Gastrocnemius medialis (tissue), 4 donors: Measurements from ENCODE around the gene SRSF1. TPM values are rescaled to one million over a fixed set of nuclear protein-coding genes. Genes with fewer than 3 reads are reported as not detected.

Source experiments
- ATAC-seq, 2 donors: fragments of 150-250 bp; one replicate each; pipeline ENCODE4 v1.9.1; 2016
- DNase-seq, 2 donors: peaks; one replicate each; pipeline ENCODE4 v3.0.0-alpha.2; 2019
- H3K27ac ChIP-seq, 4 donors: fragments of 200-600 bp; sonication (generic); 1 replicate in 1 of 4; 2 replicates in 3 of 4; pipeline ENCODE4 v1.5.1; 2016 to 2018; ENCODE audit warnings: mild to moderate bottlenecking in 2 of 4, moderate library complexity in 1 of 4
- H3K27me3 ChIP-seq, 3 donors: fragments of 200-600 bp; sonication (generic) in 2 of 3; 1 replicate in 1 of 3; 2 replicates in 2 of 3; pipeline versions ENCODE4 v1.5.1 to v1.6.0; 2016 to 2019; ENCODE audit warnings: mild to moderate bottlenecking in 1 of 3, moderate library complexity in 1 of 3
- H3K36me3 ChIP-seq, 2 donors: fragments of 200-600 bp; sonication (generic) in 1 of 2; one replicate each; pipeline ENCODE4 v1.5.1; 2017 to 2018
- H3K4me1 ChIP-seq, 2 donors: fragments of 200-600 bp; sonication (generic) in 1 of 2; one replicate each; pipeline ENCODE4 v1.5.1; 2016 to 2017; ENCODE audit warnings: mild to moderate bottlenecking in 2 of 2
- H3K4me3 ChIP-seq, 4 donors: fragments of 200-600 bp; sonication (generic) in 3 of 4; 1 replicate in 1 of 4; 2 replicates in 3 of 4; pipeline ENCODE4 v1.5.1; 2016 to 2019; ENCODE audit warnings: mild to moderate bottlenecking in 2 of 4
- H3K9me3 ChIP-seq, 3 donors: fragments of 200-600 bp; sonication (generic) in 2 of 3; 1 replicate in 1 of 3; 2 replicates in 2 of 3; pipeline ENCODE4 v1.5.1; 2016 to 2019
- POLR2A ChIP-seq, 2 donors: fragments of 450-650 bp; IDR thresholded peaks; one replicate each; pipeline ENCODE4 v1.6.1; 2017; ENCODE audit warnings: antibody characterized with exemption in 2 of 2, mild to moderate bottlenecking in 2 of 2, moderate library complexity in 2 of 2
- in situ Hi-C, 4 donors: fragments of 200-750 bp; cut with MboI; loops; one replicate each; pipeline versions ENCODE4 v1.15.0 to v1.8.0; 2017; ENCODE audit warnings: low sequenced_read_pairs in 4 of 4
- intact Hi-C: fragments of 100-400 bp; cut with DNase I; formaldehyde crosslinking; loops from one replicate; pipeline ENCODE4 v1.15.1; 2023; ENCODE audit warnings: low total_unique reads
- total RNA-seq, 4 donors: library from RNA; depleted of rRNA; stranded (reverse); fragments of >200 nt; gene quantifications; one replicate each; pipeline versions ENCODE4 v1.1.0 to v1.2.3, GENCODE V29; 2016
- TF ChIP-seq, protein P1 (sequence below), 5 experiments: fragments of 450-650 bp in 3 of 5; fragments of 200-600 bp in 2 of 5; sonication (generic) in 2 of 5; IDR thresholded peaks in 4 of 5; conservative IDR thresholded peaks in 1 of 5; 1 replicate in 4 of 5; 2 replicates in 1 of 5; pipeline ENCODE4 v1.5.1; 2016 to 2019; ENCODE audit warnings: antibody characterized with exemption in 5 of 5, mild to moderate bottlenecking in 3 of 5, moderate library complexity in 3 of 5

Gene SRSF1
- total RNA-seq, 4 donors from 2014 or later = 69.4 to 85.4 (median 82.2) TPM

DNA sequence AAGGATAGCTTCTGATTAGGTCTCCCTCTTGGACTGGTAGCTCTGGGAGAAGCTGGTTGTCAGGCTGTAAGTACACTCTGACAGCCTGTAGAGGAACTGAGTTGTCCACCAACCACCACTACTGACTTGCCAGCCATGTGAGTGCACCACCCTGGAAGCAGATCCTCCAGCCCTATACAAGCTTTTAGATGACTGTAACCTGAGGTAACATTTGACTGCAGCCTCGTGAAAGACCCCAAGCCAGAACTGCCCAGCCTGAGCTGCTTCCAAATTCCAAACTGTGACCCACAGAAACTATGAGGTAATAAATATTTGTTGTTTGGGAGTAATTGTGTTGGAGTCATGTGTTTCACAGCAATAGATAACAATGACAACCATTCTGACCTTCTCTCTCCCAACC lies 45.4 kb upstream of the SRSF1 start:
- Histone ChIP-seq H3K9me3 (no peaks in the 10 kb centered on the region), H3K4me3 (no peak overlapping the region), H3K4me1 (no peaks in the 10 kb centered on the region), H3K36me3 (no peaks in the 10 kb centered on the region), H3K27ac (no peak overlapping the region), H3K27me3 (peaks cover 0 to 3% (median 0%) of the 10 kb centered on the region in 3 donors)
- in situ Hi-C loops = no loop called here
- ATAC-seq (no peak), DNase-seq (no peak)
- TF ChIP-seq, protein P1, sequence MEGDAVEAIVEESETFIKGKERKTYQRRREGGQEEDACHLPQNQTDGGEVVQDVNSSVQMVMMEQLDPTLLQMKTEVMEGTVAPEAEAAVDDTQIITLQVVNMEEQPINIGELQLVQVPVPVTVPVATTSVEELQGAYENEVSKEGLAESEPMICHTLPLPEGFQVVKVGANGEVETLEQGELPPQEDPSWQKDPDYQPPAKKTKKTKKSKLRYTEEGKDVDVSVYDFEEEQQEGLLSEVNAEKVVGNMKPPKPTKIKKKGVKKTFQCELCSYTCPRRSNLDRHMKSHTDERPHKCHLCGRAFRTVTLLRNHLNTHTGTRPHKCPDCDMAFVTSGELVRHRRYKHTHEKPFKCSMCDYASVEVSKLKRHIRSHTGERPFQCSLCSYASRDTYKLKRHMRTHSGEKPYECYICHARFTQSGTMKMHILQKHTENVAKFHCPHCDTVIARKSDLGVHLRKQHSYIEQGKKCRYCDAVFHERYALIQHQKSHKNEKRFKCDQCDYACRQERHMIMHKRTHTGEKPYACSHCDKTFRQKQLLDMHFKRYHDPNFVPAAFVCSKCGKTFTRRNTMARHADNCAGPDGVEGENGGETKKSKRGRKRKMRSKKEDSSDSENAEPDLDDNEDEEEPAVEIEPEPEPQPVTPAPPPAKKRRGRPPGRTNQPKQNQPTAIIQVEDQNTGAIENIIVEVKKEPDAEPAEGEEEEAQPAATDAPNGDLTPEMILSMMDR (IDR thresholded peaks at IDR 0.05 in 4 of 5, conservative IDR thresholded peaks at IDR 0.05 in 1 of 5) = no peak
- no peak for TF ChIP-seq POLR2A (IDR thresholded peaks at IDR 0.05)
- intact Hi-C loops = no loop called here

GRCh38 chr17:58051468-58051867 lies 44.4 kb upstream of the SRSF1 start:
- in situ Hi-C loops (no loop called here), intact Hi-C loops (no loop called here)
- Histone ChIP-seq H3K9me3 (no peaks in the 10 kb centered on the region), H3K36me3 (no peaks in the 10 kb centered on the region), H3K4me1 (no peaks in the 10 kb centered on the region), H3K27ac (no peak overlapping the region), H3K4me3 (no peak overlapping the region), H3K27me3 (peaks cover 0 to 3% (median 0%) of the 10 kb centered on the region in 3 donors)
- DNase-seq (no peak), ATAC-seq (no peak)
- TF ChIP-seq, protein P1 (IDR thresholded peaks at IDR 0.05 in 4 of 5, conservative IDR thresholded peaks at IDR 0.05 in 1 of 5) = no peak
- no peak for TF ChIP-seq POLR2A (IDR thresholded peaks at IDR 0.05)

- no peaks in the 10 kb centered on the region for H3K4me1 ChIP-seq
- TF ChIP-seq, protein P1 (IDR thresholded peaks at IDR 0.05 in 4 of 5, conservative IDR thresholded peaks at IDR 0.05 in 1 of 5) = no peak
- no peak for TF ChIP-seq POLR2A (IDR thresholded peaks at IDR 0.05)
- no peak overlapping the region for H3K27ac ChIP-seq
- intact Hi-C loops (no loop called here), in situ Hi-C loops (no loop called here)
- H3K9me3 ChIP-seq = no peaks in the 10 kb centered on the region
- DNase-seq (no peak), ATAC-seq (no peak)
- peaks cover 0 to 3% (median 0%) of the 10 kb centered on the region in 3 donors for H3K27me3 ChIP-seq
- no peaks in the 10 kb centered on the region for H3K36me3 ChIP-seq
- no peak overlapping the region for H3K4me3 ChIP-seq
These were observed 43.9 kb upstream of the SRSF1 start for GRCh38 chr17:58050966-58051365.

DNA sequence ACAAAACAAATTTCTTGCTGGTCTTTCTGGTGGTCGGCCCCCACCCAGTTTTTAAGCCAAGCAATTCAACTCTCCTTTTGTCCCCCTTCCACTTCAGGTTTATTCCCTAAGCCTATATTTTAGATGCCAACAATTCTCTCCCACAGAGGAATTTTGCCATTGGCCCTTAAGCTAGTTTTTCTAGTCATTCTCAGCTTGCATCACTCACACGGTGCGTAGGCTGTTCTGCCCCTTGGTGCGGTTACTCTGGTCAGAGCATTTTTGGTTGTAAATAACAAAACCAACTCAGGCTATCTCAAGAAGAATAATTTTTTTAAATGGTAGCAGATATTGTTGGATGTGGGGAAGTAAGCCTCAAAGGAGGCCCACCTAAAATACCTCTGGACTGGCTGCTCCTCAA lies 42.5 kb upstream of the SRSF1 start:
- Histone ChIP-seq H3K36me3 (no peaks in the 10 kb centered on the region), H3K27ac (no peak overlapping the region), H3K4me1 (no peaks in the 10 kb centered on the region), H3K27me3 (peaks cover 0 to 3% (median 0%) of the 10 kb centered on the region in 3 donors), H3K4me3 (no peak overlapping the region), H3K9me3 (no peaks in the 10 kb centered on the region)
- intact Hi-C loops (no loop called here), in situ Hi-C loops (no loop called here)
- DNase-seq (no peak), ATAC-seq (no peak)
- no peak for TF ChIP-seq POLR2A (IDR thresholded peaks at IDR 0.05)
- TF ChIP-seq, protein P1 (IDR thresholded peaks at IDR 0.05 in 4 of 5, conservative IDR thresholded peaks at IDR 0.05 in 1 of 5) = no peak
